ENCODE results near the gene VWDE.

VWDE gene

DNA sequence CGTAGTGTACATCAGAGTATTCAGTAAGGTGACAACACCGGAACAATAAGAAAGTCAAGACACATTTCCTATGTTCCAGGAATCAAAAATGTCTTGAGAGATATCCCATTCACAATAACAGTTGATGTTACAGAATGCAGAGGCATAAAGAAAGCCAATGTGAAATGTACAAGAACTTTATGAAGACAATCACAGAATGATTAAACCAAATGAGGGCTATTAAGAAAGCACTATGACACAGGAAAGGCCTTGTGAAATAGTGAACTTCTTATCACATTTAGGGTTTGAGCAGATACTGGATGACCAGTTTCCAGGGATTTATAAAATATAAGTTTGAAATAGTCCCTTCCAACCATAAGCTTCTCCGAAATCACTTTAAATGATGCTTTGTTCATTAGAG, 52.7 kb downstream of the VWDE start:
- Mint-ChIP-seq H3K36me3 (ENCODE audit: insufficient read depth) (peaks cover 2% of the 10 kb centered on the region), H3K4me1 (ENCODE audit: low read depth in 2 of 2) (peaks cover 0 to 3% of the 10 kb centered on the region in 2 donors), H3K4me3 (no peak overlapping the region), H3K9me3 (no peaks in the 10 kb centered on the region), H3K27me3 (peaks cover 7 to 12% of the 10 kb centered on the region in 2 donors), H3K27ac (no peak overlapping the region)
- DNase-seq, result no peak
- ATAC-seq (replicated peaks), result no peak

DNA sequence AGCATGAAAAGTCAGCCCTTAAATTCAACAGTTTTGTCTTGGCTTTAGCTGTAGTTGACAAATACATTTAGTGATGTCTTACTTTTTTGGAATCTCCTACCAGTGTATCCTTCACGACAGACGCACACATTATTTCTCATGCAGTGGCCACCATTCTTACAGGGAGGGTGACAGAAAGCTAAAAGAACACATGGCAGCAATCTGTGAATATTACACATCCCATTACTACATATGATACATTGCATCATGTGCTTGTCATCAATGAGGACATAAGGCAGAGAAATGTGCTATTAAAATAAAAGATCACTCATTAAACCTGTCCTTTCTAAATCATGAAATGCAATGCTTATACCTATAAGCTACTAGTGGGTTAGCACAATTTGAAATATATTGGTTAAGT, 66.6 kb downstream of the VWDE start:
- Mint-ChIP-seq H3K9me3 (no peaks in the 10 kb centered on the region), H3K36me3 (ENCODE audit: insufficient read depth) (no peaks in the 10 kb centered on the region), H3K27ac (no peak overlapping the region), H3K27me3 (peaks cover 0 to 2% of the 10 kb centered on the region in 2 donors), H3K4me3 (no peak overlapping the region), H3K4me1 (ENCODE audit: low read depth in 2 of 2) (no peaks in the 10 kb centered on the region)
- DNase-seq (no peak), ATAC-seq (replicated peaks) (no peak)

DNA sequence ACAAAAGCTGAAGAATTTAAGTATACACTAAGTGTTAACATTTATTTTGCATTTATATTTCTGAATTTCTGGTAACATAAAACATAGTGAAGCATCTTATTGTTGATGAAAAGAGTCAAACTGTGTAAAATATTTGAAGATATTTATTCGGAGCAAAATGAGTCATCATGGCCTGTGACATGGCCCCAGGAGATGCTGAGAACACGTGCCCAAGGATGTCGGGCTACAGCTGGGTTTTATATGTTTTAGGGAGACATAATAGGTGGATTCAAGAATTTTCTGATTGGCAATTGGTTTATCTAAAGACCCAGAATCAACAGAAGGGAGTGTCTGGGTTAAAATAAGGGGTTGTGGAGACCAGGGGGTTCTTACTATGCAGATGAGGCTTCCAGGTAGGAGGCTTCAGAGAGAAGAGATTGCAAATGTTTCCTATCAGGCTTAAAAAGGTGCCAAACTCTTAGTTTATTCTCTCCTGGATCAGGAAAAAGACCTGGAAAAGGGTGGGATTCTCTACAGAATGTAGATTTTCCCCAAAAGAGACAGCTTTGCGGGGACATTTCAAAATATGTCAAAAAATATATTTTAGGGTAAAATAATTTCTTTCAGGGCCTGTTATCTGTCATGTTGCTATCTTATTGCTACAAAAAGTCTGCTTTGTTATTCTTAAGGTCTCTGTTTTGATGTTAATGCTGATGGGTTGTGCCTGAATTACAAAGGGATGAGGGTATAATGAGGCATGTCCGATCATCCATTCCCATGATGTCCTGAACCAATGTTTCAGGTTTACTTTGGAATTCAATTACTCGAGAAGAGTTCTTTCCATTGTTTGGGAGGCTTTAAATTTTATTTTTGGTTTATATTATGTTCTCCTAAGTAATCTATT, 74.5 kb downstream of the VWDE start:
- no peak for DNase-seq
- H3K4me1 Mint-ChIP-seq (ENCODE audit: low read depth in 2 of 2), result no peaks in the 10 kb centered on the region
- no peak overlapping the region for H3K27ac Mint-ChIP-seq
- H3K27me3 Mint-ChIP-seq, result peaks cover 16 to 17% of the 10 kb centered on the region in 2 donors
- H3K9me3 Mint-ChIP-seq, result no peaks in the 10 kb centered on the region
- ATAC-seq (replicated peaks), result no peak
- H3K4me3 Mint-ChIP-seq, result no peak overlapping the region
- no peaks in the 10 kb centered on the region for H3K36me3 Mint-ChIP-seq (ENCODE audit: insufficient read depth)

DNA sequence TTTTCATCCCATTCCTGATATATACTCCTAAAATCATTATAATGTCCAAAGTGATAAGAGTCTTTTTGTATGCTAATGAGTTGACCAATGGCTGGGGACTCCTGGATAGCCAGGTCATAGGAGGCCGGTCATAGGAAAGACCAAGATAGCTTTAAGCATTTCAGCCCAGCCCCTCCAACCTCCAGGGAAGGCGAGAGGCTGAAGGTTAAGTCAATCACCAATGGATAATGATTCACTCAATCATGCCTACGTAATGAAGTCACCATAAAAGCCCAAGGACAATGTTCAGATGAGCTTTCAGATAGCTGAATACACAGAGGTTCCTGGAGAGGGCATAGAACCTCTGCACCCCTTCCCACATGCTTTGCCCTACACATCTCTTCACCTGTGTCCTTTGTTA, 75.7 kb downstream of the VWDE start:
- Mint-ChIP-seq H3K27ac (no peak overlapping the region), H3K4me3 (no peak overlapping the region), H3K27me3 (peaks cover 21 to 26% of the 10 kb centered on the region in 2 donors), H3K9me3 (no peaks in the 10 kb centered on the region), H3K4me1 (ENCODE audit: low read depth in 2 of 2) (no peaks in the 10 kb centered on the region), H3K36me3 (ENCODE audit: insufficient read depth) (no peaks in the 10 kb centered on the region)
- no peak for DNase-seq
- ATAC-seq (replicated peaks), result no peak

DNA sequence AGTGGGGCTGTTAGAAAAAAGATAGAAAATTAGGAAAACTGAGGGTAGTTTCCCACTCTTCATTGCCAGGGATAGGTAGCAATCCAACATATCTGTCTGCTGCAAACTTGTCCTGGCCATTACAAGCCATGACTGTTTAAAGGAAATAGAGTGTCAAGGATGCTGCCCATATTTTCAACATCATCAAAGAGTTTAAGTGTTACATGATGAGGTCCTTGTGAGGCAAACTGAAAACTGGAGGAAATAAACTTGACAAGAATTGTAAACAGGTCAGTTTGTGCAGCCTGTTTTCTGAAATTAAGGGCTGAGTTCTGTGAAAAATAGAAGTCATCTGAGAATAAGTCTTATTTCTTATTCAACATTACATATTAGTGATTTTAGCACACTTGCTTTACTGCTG, 78.0 kb downstream of the VWDE start:
- ATAC-seq (replicated peaks), result no peak
- DNase-seq, result no peak
- Mint-ChIP-seq H3K27ac (no peak overlapping the region), H3K27me3 (peaks cover 14 to 27% of the 10 kb centered on the region in 2 donors), H3K36me3 (ENCODE audit: insufficient read depth) (no peaks in the 10 kb centered on the region), H3K4me1 (ENCODE audit: low read depth in 2 of 2) (no peaks in the 10 kb centered on the region), H3K9me3 (no peaks in the 10 kb centered on the region), H3K4me3 (no peak overlapping the region)

DNA sequence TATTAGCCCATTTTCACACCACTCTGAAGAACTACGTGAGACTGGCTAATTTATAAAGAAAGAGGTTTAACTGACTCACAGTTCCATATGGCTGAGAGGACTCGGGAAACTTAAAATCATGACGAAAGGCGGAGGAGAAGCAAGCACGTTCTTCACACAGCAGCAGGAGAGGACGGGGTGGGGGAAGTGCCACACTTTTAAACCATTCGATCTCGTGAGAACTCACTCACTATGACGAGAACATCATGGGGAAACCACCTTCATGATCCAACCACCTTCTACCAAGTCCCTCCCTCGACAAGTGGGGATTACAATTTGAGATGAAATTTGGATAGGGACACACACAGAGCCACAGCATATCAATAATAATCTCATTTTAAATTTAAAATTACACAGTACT, 80.2 kb downstream of the VWDE start:
- Mint-ChIP-seq H3K9me3 (no peaks in the 10 kb centered on the region), H3K27ac (no peak overlapping the region), H3K36me3 (ENCODE audit: insufficient read depth) (no peaks in the 10 kb centered on the region), H3K27me3 (peaks cover 14 to 18% of the 10 kb centered on the region in 2 donors), H3K4me1 (ENCODE audit: low read depth in 2 of 2) (no peaks in the 10 kb centered on the region), H3K4me3 (no peak overlapping the region)
- ATAC-seq (replicated peaks) (no peak), DNase-seq (no peak)

DNA sequence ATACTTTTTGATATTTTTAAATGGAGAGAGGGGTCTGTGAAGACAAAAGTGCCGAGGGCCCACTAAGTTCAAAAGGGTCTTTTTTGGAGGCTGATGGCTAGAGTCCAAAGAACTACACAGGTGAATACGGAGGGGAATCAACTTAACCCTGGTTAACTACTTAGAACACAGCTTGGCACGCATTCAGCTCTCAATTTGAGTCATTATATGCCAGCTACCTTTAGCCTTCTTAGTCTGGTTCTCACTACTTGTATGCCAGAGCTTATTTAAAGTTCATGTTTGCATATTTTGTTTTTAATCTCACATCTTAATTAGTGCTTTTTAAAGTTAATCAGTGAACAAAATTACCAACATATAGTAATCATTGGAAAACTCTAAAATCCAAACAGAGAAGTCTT, 80.8 kb downstream of the VWDE start:
- Mint-ChIP-seq H3K4me3 (no peak overlapping the region), H3K9me3 (no peaks in the 10 kb centered on the region), H3K27me3 (peaks cover 14 to 18% of the 10 kb centered on the region in 2 donors), H3K27ac (no peak overlapping the region), H3K4me1 (ENCODE audit: low read depth in 2 of 2) (no peaks in the 10 kb centered on the region), H3K36me3 (ENCODE audit: insufficient read depth) (no peaks in the 10 kb centered on the region)
- no peak for DNase-seq
- ATAC-seq (replicated peaks), result no peak

DNA sequence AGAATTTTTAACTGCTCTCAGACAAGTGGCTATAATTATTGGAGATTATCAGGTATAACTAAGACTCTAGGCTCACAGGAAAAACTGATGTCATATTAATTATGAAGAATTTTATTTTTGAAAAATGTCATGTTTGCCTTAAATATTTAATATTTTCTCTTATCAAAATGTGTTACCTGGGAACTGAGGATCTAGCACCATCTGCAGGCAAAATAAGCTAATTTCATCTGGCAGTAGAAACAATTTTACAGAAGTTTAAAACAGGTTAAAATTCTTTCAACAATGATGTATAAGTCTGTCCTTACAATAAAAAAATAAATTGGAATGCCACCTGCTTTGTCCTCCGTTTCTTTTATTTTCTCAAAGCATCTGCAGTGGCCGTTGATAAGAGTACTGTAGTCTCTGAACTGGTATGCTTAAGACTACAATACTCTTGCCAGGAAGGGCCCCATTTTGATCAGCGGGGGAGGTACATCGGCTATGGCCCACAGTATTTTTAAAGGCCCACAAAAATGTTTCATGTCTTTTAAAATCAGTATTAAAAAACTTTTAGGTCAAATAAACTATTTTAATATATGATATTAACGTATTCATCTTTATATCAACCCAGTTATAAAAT, 81.3 kb downstream of the VWDE start:
- Mint-ChIP-seq H3K27me3 (peaks cover 14 to 18% of the 10 kb centered on the region in 2 donors), H3K36me3 (ENCODE audit: insufficient read depth) (no peaks in the 10 kb centered on the region), H3K9me3 (no peaks in the 10 kb centered on the region), H3K4me3 (no peak overlapping the region), H3K4me1 (ENCODE audit: low read depth in 2 of 2) (no peaks in the 10 kb centered on the region), H3K27ac (no peak overlapping the region)
- ATAC-seq (replicated peaks), result no peak
- peak in 2 of 3 experiments; percentile 10 to 15 for DNase-seq

DNA sequence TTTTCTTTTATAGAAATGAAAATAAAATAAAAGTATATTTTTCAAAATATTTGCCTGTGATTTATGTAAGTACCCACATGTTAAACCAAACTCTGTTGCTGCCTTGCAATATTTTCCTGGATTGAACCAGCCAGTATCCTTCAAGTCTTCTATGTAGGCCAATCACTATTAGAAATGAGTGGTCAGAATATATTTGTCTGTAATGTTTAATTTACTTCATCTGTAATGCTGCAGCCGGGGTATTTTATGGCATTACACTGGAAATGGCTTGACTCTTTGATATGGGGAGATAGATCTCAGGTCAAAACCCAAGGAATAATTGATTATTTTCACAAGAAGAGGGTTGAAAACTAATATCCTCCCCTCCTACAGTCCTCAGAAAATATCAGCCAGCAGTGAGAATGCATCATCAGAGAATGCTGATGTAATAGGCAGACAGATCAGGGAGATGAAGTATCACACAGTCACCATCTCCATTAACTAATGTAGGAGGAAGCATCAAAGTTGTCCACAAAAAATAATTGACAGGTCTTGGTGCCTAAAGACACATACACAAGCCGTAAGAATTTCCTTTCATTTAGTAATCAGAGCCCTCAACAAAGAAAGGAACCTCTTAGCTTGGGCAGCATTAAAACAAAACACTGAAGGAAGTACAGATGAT, 82.5 kb downstream of the VWDE start:
- Mint-ChIP-seq H3K4me1 (ENCODE audit: low read depth in 2 of 2) (no peaks in the 10 kb centered on the region), H3K4me3 (no peak overlapping the region), H3K36me3 (ENCODE audit: insufficient read depth) (no peaks in the 10 kb centered on the region), H3K27me3 (peaks cover 14 to 18% of the 10 kb centered on the region in 2 donors), H3K9me3 (no peaks in the 10 kb centered on the region), H3K27ac (no peak overlapping the region)
- ATAC-seq (replicated peaks) (no peak), DNase-seq (no peak)

DNA sequence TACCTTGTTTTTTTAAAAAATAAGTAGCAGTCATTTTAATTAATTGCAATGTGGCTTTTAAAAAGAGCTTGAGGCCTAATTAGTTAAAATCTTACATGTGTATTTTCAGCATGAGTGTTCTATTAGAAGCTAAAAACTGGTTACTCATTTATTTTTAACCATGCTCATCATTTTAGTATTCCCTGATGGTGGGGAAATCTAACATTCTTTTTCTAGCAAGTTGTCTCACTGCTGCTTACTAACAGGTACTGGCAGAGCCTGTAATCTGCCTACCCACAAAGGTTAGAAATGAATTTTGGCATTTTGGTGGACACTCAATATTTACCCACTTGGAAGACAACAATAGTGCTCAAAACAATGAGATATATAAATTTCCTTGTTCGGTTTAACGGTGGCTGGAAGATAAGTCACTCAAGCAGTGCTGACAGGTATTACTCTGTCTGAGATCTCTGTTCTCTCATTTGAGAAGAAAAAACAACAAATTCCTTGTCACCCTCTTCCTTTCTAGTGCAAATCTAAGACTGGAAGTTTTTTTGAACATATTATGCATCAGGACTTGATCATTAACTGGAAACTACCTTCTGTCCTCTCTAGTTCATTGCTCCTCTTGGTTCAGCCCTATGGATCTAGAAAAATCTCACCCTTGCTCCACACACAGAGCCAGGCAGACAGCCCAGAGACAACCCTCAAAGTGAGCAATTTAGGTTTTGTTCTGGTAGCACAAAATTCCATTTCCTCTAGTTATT, 83.3 kb downstream of the VWDE start:
- Mint-ChIP-seq H3K27me3 (peaks cover 12 to 18% of the 10 kb centered on the region in 2 donors), H3K36me3 (ENCODE audit: insufficient read depth) (no peaks in the 10 kb centered on the region), H3K27ac (no peak overlapping the region), H3K9me3 (no peaks in the 10 kb centered on the region), H3K4me1 (ENCODE audit: low read depth in 2 of 2) (no peaks in the 10 kb centered on the region), H3K4me3 (no peak overlapping the region)
- DNase-seq, result no peak
- no peak for ATAC-seq (replicated peaks)

DNA sequence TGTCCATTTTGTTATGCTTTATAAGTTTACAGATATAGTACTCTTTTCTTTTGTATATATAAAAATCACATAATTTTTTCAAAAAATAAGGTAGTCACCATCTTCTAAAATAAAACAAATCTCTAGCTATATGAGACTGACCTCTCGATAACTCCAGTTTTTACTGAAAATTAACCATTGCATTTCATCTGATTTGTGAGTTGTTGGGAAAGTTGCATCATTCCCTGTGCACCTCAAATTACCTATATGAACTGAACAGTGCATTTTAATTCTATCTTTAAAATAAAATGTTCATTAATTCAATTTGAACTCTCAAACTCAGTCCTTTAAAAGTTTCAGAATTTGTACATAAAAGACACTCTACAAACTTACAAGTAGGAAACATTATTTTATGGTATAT, 86.0 kb downstream of the VWDE start:
- Mint-ChIP-seq H3K4me3 (no peak overlapping the region), H3K27me3 (no peaks in the 10 kb centered on the region), H3K27ac (no peak overlapping the region), H3K9me3 (no peaks in the 10 kb centered on the region), H3K36me3 (ENCODE audit: insufficient read depth) (no peaks in the 10 kb centered on the region), H3K4me1 (ENCODE audit: low read depth in 2 of 2) (no peaks in the 10 kb centered on the region)
- no peak for DNase-seq
- no peak for ATAC-seq (replicated peaks)

DNA sequence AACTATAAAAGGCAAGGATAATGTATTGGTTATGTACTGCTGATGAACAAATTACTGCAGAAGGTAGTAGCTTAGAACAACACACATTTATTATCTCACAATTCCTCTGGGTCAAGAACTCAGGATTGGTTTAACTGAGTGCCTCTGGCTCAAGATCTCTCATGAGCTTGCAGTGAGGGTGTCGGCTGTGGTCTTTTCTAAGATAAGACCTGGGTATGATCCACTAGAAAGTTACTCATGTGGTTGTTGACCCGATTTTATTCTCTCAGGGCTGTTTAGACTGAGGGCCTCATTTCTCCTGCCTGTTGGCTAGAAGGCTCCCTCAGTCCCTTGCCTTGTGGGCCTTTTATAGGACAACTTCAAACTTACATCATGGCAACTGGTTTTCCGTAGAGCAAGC, 86.7 kb downstream of the VWDE start:
- no peak overlapping the region for H3K4me3 Mint-ChIP-seq
- no peaks in the 10 kb centered on the region for H3K4me1 Mint-ChIP-seq (ENCODE audit: low read depth in 2 of 2)
- H3K27me3 Mint-ChIP-seq, result peaks cover 0 to 6% of the 10 kb centered on the region in 2 donors
- DNase-seq (no peak), ATAC-seq (replicated peaks) (no peak)
- no peaks in the 10 kb centered on the region for H3K9me3 Mint-ChIP-seq
- H3K27ac Mint-ChIP-seq, result no peak overlapping the region
- no peaks in the 10 kb centered on the region for H3K36me3 Mint-ChIP-seq (ENCODE audit: insufficient read depth)

DNA sequence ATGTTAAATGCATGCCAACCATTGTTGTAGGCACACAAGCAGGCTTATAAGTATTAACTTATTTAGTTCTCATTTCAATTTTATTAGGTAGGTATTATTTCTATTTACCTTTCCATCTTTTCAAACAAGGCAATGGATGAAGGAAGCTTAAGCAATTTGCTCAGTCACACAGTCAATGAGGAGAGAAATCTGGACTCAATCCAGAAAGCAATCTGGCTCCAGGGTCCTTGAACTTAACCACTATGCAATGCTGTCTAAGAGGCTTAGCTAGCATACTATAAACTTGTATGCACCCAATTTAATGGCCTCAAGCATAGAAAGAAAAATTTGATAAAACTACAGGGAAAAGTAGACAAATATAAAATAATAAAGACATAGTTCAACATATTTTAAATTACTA, 88.6 kb downstream of the VWDE start:
- H3K4me1 Mint-ChIP-seq (ENCODE audit: low read depth in 2 of 2), result no peaks in the 10 kb centered on the region
- DNase-seq (no peak), ATAC-seq (replicated peaks) (no peak)
- H3K9me3 Mint-ChIP-seq, result no peaks in the 10 kb centered on the region
- H3K27ac Mint-ChIP-seq, result no peak overlapping the region
- no peak overlapping the region for H3K4me3 Mint-ChIP-seq
- H3K27me3 Mint-ChIP-seq, result peaks cover 5 to 13% of the 10 kb centered on the region in 2 donors
- no peaks in the 10 kb centered on the region for H3K36me3 Mint-ChIP-seq (ENCODE audit: insufficient read depth)

Data from effector memory CD8-positive, alpha-beta T cell (primary cell).